ENCODE data around the gene ACTC1. TPM values are rescaled to one million over a fixed set of nuclear protein-coding genes. Genes with fewer than 3 reads are reported as not detected.
"Not testable (repeated sequence)": the region's sequence is repeated elsewhere in the genome, so short reads cannot be mapped to it uniquely, and the experiment has no call there.

ACTC1 gene
- total RNA-seq, 1 experiment from 2014 or later: not detected

DNA sequence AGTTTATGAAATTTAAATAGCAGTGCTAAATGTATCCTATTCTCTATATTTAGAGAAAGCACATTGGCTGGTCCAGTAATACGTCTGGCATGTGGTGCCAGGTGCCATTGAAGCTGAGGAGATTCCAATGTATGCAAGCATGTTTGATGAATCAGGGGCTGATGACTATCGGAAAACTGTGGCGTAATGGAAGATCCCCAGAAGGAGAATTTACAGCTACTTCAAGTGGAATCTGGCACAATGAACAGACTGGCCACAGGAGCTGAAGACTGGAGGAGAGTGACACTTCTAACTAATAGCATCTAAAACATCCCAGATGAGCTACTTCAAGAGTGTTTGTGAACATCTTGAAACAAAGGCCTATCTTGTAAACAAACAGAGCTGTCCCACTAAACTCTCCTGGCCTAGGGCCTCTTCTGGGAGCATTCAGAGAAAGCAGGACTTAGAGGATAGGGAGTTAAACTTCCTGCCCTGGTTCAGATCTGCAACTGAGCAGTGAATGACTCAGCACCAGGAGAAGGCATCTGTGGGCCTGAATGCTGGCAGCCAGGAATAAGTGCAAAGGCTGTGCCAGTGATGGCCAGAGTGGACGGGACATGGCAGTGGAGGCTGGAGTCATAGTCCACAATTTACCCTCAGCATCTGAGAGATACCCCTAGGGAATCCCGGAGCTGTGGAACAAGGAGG, 15.2 kb upstream of the ACTC1 start:
- ATAC-seq (peak; percentile 76), DNase-seq (peak; percentile 64)
- intact Hi-C loops (cut with micrococcal nuclease): no loop called here
- H3K9me3 ChIP-seq (ENCODE audit: low read length): no peaks in the 10 kb centered on the region
- no peak overlapping the region for H3K4me3 ChIP-seq (ENCODE audit: low read length)
- peaks cover 12% of the 10 kb centered on the region; the same call in 1 of the 2 replicates for H3K4me1 ChIP-seq (ENCODE audit: insufficient read depth, low read length)
- 0 out of 2 replicates have a peak, but pooled peaks cover 3% of the 10 kb centered on the region for H3K27me3 ChIP-seq (ENCODE audit: low read length)
- no peak overlapping the region for H3K4me2 ChIP-seq (ENCODE audit: low read length)
- H3K79me2 ChIP-seq (ENCODE audit: low read length): no peaks in the 10 kb centered on the region
- ChIA-PET POLR2A (ENCODE audit: unreplicated experiment) (no interaction called here), CTCF (no interaction called here)
- H4K20me1 ChIP-seq (ENCODE audit: low read length): no peaks in the 10 kb centered on the region
- H3K27ac ChIP-seq (ENCODE audit: low read length): peak overlapping the region; percentile 47
- TF ChIP-seq EZH2phosphoT487 (IDR thresholded peaks at IDR 0.05; ENCODE audit: borderline replicate concordance, low read length): no peak
- TF ChIP-seq CTCF (conservative IDR thresholded peaks at IDR 0.05; ENCODE audit: low read depth, low read length): no peak
- no peak for TF ChIP-seq EZH2 (IDR thresholded peaks at IDR 0.05; ENCODE audit: low read length, unreplicated experiment)
- no peaks in the 10 kb centered on the region for H3K36me3 ChIP-seq (ENCODE audit: low read depth, low read length)
- H3F3A ChIP-seq (ENCODE audit: low read length, unreplicated experiment): no peaks in the 10 kb centered on the region
- H2AFZ ChIP-seq (ENCODE audit: low read length): peak overlapping the region; percentile 54
- H3K9ac ChIP-seq (ENCODE audit: low read length): no peak overlapping the region
- BruUV-seq (replicated peaks): no TSS peak
- H3K9me2 ChIP-seq (replicated peaks; ENCODE audit: low read length): no peaks in the 10 kb centered on the region

DNA sequence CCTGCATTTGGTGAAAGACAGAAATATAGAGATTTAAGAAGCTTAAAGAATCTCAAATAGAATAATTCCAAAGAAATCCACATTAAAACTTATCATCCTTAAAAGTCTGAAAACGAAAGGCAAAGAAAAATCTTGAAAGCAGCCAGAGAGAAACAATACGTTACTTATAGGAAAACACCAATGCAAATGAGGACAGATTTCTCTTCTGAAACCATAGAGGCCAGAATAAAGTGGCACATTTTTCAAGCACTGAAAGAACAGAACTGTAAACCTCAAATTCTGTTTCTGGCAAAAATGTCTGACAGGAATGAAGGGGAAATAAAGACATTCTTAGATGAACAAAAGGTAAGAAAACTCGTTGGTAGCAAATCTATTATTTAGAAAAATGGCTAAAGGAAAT, 13.8 kb upstream of the ACTC1 start:
- Histone ChIP-seq H3K27me3 (ENCODE audit: low read length) (no peaks in the 10 kb centered on the region), H4K20me1 (ENCODE audit: low read length) (no peaks in the 10 kb centered on the region), H3K4me1 (ENCODE audit: insufficient read depth, low read length) (peaks cover 12% of the 10 kb centered on the region; the same call in 1 of the 2 replicates), H3K9me2 (replicated peaks; ENCODE audit: low read length) (no peaks in the 10 kb centered on the region), H3K79me2 (ENCODE audit: low read length) (no peaks in the 10 kb centered on the region), H3K4me2 (ENCODE audit: low read length) (no peak overlapping the region), H3F3A (ENCODE audit: low read length, unreplicated experiment) (no peaks in the 10 kb centered on the region), H3K9ac (ENCODE audit: low read length) (no peak overlapping the region), H3K4me3 (ENCODE audit: low read length) (no peak overlapping the region), H3K27ac (ENCODE audit: low read length) (no peak overlapping the region), H2AFZ (ENCODE audit: low read length) (no peak overlapping the region), H3K9me3 (ENCODE audit: low read length) (no peaks in the 10 kb centered on the region), H3K36me3 (ENCODE audit: low read depth, low read length) (no peaks in the 10 kb centered on the region)
- intact Hi-C loops (cut with micrococcal nuclease): loop anchor here (10.0 kb wide), 1 partner anchor 96 kb away; no protein-coding TSS in a partner anchor
- ATAC-seq: no peak
- no peak for DNase-seq
- POLR2A ChIA-PET (ENCODE audit: unreplicated experiment): no interaction called here
- CTCF ChIA-PET: no interaction called here
- TF ChIP-seq EZH2phosphoT487 (IDR thresholded peaks at IDR 0.05; ENCODE audit: borderline replicate concordance, low read length) (no peak), CTCF (conservative IDR thresholded peaks at IDR 0.05; ENCODE audit: low read depth, low read length) (no peak), EZH2 (IDR thresholded peaks at IDR 0.05; ENCODE audit: low read length, unreplicated experiment) (no peak)
- BruUV-seq (replicated peaks): no TSS peak

- Histone ChIP-seq H3K36me3 (ENCODE audit: low read depth, low read length) (no peaks in the 10 kb centered on the region), H2AFZ (ENCODE audit: low read length) (no peak overlapping the region), H3K9me3 (ENCODE audit: low read length) (no peaks in the 10 kb centered on the region), H3F3A (ENCODE audit: low read length, unreplicated experiment) (no peaks in the 10 kb centered on the region), H4K20me1 (ENCODE audit: low read length) (no peaks in the 10 kb centered on the region), H3K9ac (ENCODE audit: low read length) (no peak overlapping the region), H3K9me2 (replicated peaks; ENCODE audit: low read length) (no peaks in the 10 kb centered on the region), H3K4me3 (ENCODE audit: low read length) (no peak overlapping the region), H3K4me1 (ENCODE audit: insufficient read depth, low read length) (peaks cover 12% of the 10 kb centered on the region; the same call in 1 of the 2 replicates), H3K4me2 (ENCODE audit: low read length) (no peak overlapping the region), H3K27me3 (ENCODE audit: low read length) (no peaks in the 10 kb centered on the region), H3K79me2 (ENCODE audit: low read length) (no peaks in the 10 kb centered on the region), H3K27ac (ENCODE audit: low read length) (no peak overlapping the region)
- ATAC-seq: no peak
- intact Hi-C loops (cut with micrococcal nuclease): loop anchor here (10.0 kb wide), 1 partner anchor 97 kb away; no protein-coding TSS in a partner anchor
- CTCF ChIA-PET: no interaction called here
- DNase-seq: peak; percentile 27
- BruUV-seq (replicated peaks): no TSS peak
- TF ChIP-seq EZH2 (IDR thresholded peaks at IDR 0.05; ENCODE audit: low read length, unreplicated experiment): no peak
- no peak for TF ChIP-seq EZH2phosphoT487 (IDR thresholded peaks at IDR 0.05; ENCODE audit: borderline replicate concordance, low read length)
- no peak for TF ChIP-seq CTCF (conservative IDR thresholded peaks at IDR 0.05; ENCODE audit: low read depth, low read length)
- POLR2A ChIA-PET (ENCODE audit: unreplicated experiment): no interaction called here
Observed at GRCh38 chr15:34808016-34808415, 12.7 kb upstream of the ACTC1 start.

DNA sequence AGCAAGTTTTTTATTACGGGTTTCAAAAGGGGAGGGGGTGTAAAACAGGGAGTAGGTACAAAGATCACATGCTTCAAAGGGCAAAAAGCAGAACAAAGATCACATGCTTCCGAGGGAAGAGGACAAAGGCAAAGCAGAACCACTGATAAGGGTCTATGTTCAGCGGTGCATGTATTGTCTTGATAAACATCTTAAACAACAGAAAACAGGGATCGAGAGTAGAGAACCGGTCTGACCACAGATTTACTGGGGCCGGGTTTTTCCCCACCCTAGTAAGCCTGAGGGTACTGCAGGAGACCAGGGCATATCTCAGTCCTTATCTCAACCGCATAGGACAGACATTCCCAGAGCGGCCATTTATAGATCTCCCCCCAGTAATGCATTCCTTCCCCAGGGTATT, 11.9 kb upstream of the ACTC1 start:
- CTCF ChIA-PET; POLR2A ChIA-PET (ENCODE audit: unreplicated experiment); H3K27me3 ChIP-seq (ENCODE audit: low read length); DNase-seq; H4K20me1 ChIP-seq (ENCODE audit: low read length); H3K36me3 ChIP-seq (ENCODE audit: low read depth, low read length); H3K4me2 ChIP-seq (ENCODE audit: low read length); H2AFZ ChIP-seq (ENCODE audit: low read length); BruUV-seq (replicated peaks); H3K27ac ChIP-seq (ENCODE audit: low read length); H3K9me2 ChIP-seq (replicated peaks; ENCODE audit: low read length); H3K9me3 ChIP-seq (ENCODE audit: low read length); H3K79me2 ChIP-seq (ENCODE audit: low read length); H3F3A ChIP-seq (ENCODE audit: low read length, unreplicated experiment); H3K9ac ChIP-seq (ENCODE audit: low read length); ATAC-seq; H3K4me3 ChIP-seq (ENCODE audit: low read length): not testable (repeated sequence)
- H3K4me1 ChIP-seq (ENCODE audit: insufficient read depth, low read length): peaks cover 12% of the 10 kb centered on the region; the same call in 1 of the 2 replicates
- intact Hi-C loops (cut with micrococcal nuclease): loop anchor here (10.0 kb wide), 1 partner anchor 98 kb away; no protein-coding TSS in a partner anchor

Measured in PC-3 (cell line).